Measurements from ENCODE around the gene PHYHD1.

- no peak for TF ChIP-seq EZH2phosphoT487 (IDR thresholded peaks at IDR 0.05; ENCODE audit: borderline replicate concordance, low read length)
- TF ChIP-seq CTCF (IDR thresholded peaks at IDR 0.05; ENCODE audit: low read depth, low read length, poor library complexity, severe bottlenecking) = no peak
Measured at GRCh38 chr9:128908372-128908771, 12.4 kb upstream of the PHYHD1 start.

Measured in DOHH2 (cell line).